ENCODE measurements around the gene P4HA3. TPM values are rescaled to one million over a fixed set of nuclear protein-coding genes. Genes with fewer than 3 reads are reported as not detected.

Gene P4HA3
- total RNA-seq, 6 experiments from 2014 or later = 0.94 to 5.2 (median 1.1) TPM

DNA sequence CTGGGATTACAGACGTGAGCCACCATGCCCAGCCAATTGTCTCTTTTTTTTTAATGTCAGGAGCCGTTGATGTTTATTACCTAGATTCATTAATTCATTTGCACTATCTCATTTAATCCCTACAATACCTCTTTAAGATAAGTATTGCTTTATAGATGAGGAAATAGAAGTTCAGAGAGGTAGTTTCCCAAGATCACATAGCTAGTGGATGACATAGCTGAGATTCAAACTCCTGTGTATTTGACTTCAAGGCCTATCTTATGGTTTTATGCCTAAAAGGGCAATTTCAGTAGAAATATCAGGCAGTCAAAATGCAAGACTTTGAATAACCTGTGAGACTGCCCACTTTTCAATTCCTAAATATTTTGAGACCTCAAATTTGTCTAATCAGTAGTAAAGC lies 73.9 kb downstream of the P4HA3 start:
- TF ChIP-seq, protein P1, sequence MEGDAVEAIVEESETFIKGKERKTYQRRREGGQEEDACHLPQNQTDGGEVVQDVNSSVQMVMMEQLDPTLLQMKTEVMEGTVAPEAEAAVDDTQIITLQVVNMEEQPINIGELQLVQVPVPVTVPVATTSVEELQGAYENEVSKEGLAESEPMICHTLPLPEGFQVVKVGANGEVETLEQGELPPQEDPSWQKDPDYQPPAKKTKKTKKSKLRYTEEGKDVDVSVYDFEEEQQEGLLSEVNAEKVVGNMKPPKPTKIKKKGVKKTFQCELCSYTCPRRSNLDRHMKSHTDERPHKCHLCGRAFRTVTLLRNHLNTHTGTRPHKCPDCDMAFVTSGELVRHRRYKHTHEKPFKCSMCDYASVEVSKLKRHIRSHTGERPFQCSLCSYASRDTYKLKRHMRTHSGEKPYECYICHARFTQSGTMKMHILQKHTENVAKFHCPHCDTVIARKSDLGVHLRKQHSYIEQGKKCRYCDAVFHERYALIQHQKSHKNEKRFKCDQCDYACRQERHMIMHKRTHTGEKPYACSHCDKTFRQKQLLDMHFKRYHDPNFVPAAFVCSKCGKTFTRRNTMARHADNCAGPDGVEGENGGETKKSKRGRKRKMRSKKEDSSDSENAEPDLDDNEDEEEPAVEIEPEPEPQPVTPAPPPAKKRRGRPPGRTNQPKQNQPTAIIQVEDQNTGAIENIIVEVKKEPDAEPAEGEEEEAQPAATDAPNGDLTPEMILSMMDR (IDR thresholded peaks at IDR 0.05) = no peak
- no peak for DNase-seq
- Mint-ChIP-seq H3K4me1 (ENCODE audit: low read depth) (no peaks in the 10 kb centered on the region), H3K27me3 (ENCODE audit: insufficient read depth) (no peaks in the 10 kb centered on the region), H3K4me3 (no peak overlapping the region), H3K27ac (no peak overlapping the region), H3K36me3 (ENCODE audit: low read depth) (peaks cover 17% of the 10 kb centered on the region), H3K9me3 (no peaks in the 10 kb centered on the region)

DNA sequence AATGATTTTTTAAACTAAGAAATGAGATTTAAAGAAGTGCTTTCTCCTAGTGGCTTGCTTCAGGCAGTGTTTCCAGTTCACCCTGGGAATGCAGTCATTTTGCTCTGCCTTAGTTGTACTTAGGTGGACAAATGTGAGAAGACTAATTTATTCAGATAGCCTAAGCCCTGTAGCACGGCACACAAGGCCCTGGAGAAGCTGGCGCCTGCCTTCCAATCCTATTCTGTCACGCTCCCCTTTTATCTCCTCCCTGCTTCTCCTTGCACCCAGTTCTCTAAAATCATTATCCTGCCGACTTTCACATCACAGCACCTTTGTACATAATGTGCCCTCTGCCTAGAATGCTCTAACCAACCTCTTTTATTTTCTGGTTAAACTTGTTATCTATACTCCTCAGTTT lies 76.3 kb downstream of the P4HA3 start:
- Mint-ChIP-seq H3K9me3 (no peaks in the 10 kb centered on the region), H3K36me3 (ENCODE audit: low read depth) (peaks cover 18% of the 10 kb centered on the region), H3K4me3 (no peak overlapping the region), H3K4me1 (ENCODE audit: low read depth) (no peaks in the 10 kb centered on the region), H3K27ac (no peak overlapping the region), H3K27me3 (ENCODE audit: insufficient read depth) (no peaks in the 10 kb centered on the region)
- DNase-seq = no peak
- TF ChIP-seq, protein P1 (IDR thresholded peaks at IDR 0.05) = no peak

DNA sequence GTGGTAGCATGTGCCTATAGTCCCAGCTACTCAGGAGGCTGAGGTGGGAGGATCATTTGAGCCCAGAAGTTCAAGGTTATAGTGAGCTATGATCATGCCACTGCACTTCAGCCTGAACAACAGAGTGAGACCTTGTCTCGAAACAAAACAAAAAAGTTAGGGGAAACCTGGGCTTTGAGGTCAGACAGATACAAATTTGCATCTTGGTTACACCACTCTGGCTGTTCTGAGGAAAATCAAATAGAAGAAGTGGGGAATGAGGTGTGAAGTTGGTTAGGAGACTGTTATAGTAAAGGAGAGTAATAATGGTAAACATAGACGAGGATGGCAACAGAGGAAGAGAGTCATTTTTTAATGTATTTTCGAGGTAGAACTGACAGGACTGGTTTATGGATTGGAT lies 77.8 kb downstream of the P4HA3 start:
- H3K9me3 Mint-ChIP-seq = no peaks in the 10 kb centered on the region
- TF ChIP-seq, protein P1 (IDR thresholded peaks at IDR 0.05) = no peak
- no peaks in the 10 kb centered on the region for H3K27me3 Mint-ChIP-seq (ENCODE audit: insufficient read depth)
- no peak overlapping the region for H3K27ac Mint-ChIP-seq
- no peak for DNase-seq
- H3K4me3 Mint-ChIP-seq = no peak overlapping the region
- H3K36me3 Mint-ChIP-seq (ENCODE audit: low read depth) = peaks cover 10% of the 10 kb centered on the region; the same call in 1 of the 2 replicates
- H3K4me1 Mint-ChIP-seq (ENCODE audit: low read depth) = no peaks in the 10 kb centered on the region

DNA sequence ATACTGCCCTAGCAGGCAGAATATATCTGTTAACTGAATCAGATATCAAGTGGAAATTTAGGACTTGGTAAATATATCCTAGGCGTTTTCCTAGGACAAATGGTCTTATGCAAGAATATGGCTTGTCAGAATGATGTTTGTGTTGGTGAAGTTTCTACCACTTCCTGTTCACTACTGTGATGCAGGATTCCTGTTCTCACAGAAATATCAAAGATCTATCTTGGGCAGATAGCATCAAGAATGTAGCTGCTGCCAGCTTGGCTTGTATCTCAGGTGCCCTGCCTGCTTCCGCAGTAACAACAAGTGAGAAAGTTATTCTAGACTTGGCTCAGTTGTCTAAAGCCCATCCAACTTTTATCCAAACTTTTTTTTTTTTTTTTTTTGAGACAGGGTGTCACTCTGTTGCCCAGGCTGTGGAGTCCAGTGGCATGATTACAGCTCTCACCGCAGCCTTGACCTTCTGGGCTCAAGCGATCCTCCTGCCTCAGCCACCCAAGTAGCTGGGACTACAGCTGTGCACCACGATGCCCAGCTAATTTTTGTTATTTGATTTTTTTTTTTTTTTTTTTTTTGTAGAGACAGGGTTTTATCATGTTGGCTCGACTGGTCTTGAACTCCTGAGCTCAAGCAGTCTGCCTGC lies 79.0 kb downstream of the P4HA3 start:
- Mint-ChIP-seq H3K36me3 (ENCODE audit: low read depth) (peaks cover 10% of the 10 kb centered on the region; the same call in 1 of the 2 replicates), H3K27ac (no peak overlapping the region), H3K4me1 (ENCODE audit: low read depth) (no peaks in the 10 kb centered on the region), H3K9me3 (no peaks in the 10 kb centered on the region), H3K27me3 (ENCODE audit: insufficient read depth) (no peaks in the 10 kb centered on the region), H3K4me3 (no peak overlapping the region)
- TF ChIP-seq, protein P1 (IDR thresholded peaks at IDR 0.05) = no peak
- no peak for DNase-seq

DNA sequence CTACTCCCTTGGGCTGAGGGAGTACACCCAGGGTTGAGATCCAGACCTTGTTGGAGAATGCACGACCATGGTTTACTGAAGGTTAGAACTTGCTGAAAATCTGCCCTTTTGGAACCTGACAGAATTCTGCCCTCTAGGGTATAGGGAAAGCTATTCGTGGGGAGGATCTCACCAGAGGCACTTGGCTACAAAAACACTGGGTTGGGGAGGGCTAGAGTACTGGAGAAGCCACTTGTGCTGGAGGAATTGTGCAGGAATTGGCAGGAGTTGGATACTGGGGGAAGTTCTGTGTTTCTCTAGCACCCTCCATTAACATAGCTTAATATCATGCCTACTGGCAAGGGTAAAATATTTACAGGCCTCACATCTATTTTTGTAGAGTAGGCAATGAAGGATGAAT lies 84.5 kb downstream of the P4HA3 start:
- DNase-seq = no peak

More for the DNA sequence above, 84.5 kb downstream of the P4HA3 start:
- Mint-ChIP-seq H3K27ac (no peak overlapping the region), H3K27me3 (ENCODE audit: insufficient read depth) (no peaks in the 10 kb centered on the region), H3K4me3 (no peak overlapping the region), H3K4me1 (ENCODE audit: low read depth) (no peaks in the 10 kb centered on the region), H3K9me3 (no peaks in the 10 kb centered on the region), H3K36me3 (ENCODE audit: low read depth) (peaks cover 25% of the 10 kb centered on the region)
- TF ChIP-seq, protein P1 (IDR thresholded peaks at IDR 0.05) = peak; percentile 20; the same call in 1 of the 2 replicates
